GM10266 (cell line): ENCODE results near the gene ALG10.
A peak's percentile ranks its signal among the peaks of the same experiment; 100 is the strongest.
"Not testable (repeated sequence)": the region's sequence is repeated elsewhere in the genome, so short reads cannot be mapped to it uniquely, and the experiment has no call there.

Source experiments
- DNase-seq: peaks from one replicate; pipeline ENCODE4 v3.0.0; 2012; ENCODE audit errors: extremely low spot score
- CTCF ChIP-seq: IDR thresholded peaks from 2 replicates; pipeline ENCODE4 v1.5.1; 2012; ENCODE audit warnings: mild to moderate bottlenecking, low read depth; ENCODE audit not compliant: control insufficient read depth, insufficient read depth; ENCODE audit errors: missing control alignments

Gene ALG10

GRCh38 chr12:34016361-34016760, 5.9 kb upstream of the ALG10 start:
- DNase-seq = no peak
- no peak for TF ChIP-seq CTCF

DNA sequence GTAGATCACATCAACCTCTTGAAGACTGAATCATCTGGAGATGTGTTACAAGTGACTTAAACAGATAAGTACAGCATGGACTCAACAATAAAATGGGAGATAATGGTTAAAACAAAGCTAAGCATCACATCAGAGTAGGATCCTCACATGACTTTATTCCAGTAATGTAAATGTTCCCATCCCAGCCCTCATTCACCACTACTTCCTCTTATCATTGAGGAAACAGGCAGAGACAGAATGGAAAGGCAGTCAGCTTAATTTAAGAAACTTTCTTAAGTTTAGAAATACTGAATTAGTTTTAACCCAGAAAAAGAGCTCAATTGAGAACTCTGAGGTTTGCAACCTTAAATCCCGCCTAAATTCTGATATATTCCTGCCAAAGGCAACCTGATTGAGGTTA, 1.2 kb upstream of the ALG10 start:
- no peak for DNase-seq
- no peak for TF ChIP-seq CTCF

DNA sequence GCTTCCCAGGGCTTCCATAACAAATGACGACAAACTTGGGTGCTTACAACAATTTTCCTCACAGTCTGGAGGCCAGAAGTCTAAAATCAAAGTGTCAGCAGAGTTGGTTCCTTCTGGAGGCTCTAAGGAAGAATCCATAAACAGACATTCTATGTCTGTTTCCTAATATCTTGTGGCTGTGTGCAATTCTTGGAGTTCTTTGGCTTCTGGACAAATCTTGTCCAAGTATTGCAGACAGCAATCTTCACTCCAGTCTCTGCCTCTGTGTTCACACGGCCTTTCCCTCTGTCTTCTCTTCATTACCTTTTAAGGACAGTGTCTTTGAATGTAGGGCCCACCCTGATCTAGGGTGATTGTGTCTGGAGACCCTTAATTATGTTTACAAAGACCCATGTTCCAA, 5.4 kb downstream of the ALG10 start:
- not testable (repeated sequence) for DNase-seq

- no peak for TF ChIP-seq CTCF
- DNase-seq = no peak
These were observed 8.3 kb downstream of the ALG10 start for GRCh38 chr12:34030591-34030990.

DNA sequence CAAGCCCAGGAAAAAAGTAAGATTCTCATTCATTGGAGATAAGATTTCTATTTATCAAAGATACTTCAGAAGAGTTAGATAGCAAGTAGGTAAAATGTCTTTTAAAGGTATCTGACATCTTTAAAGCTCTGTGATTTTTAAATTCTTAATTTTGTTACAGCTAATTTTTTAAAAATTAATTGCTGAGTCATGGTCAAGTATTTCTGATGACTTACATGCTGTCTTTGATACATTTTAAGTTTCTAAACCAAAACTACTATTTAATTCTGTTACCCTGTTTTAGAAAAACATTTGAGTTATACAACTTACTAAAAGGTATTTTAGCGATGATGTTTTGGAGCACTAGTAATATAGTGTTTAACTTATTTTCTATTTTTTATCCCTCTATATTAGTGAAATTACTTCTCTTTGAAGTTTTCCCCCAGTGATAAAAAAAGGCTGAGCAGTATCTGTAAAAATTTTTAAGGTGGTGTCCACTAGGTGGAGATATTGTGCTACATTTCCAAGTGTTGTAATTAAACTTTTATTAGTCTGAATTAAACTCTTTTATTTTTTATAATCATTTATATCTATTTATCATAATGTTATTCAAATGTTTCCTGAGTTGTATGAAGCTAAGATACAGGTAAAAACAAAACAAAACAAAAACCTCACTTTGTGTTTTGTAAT, 11.5 kb downstream of the ALG10 start:
- peak; percentile 2 for DNase-seq

GRCh38 chr12:34038357-34038756, 16.1 kb downstream of the ALG10 start:
- DNase-seq = not testable (repeated sequence)

More for the DNA sequence above, 11.5 kb downstream of the ALG10 start:
- peak; percentile 40 for TF ChIP-seq CTCF

GRCh38 chr12:34046570-34046969, 24.3 kb downstream of the ALG10 start:
- no peak for DNase-seq
- TF ChIP-seq CTCF = no peak

DNA sequence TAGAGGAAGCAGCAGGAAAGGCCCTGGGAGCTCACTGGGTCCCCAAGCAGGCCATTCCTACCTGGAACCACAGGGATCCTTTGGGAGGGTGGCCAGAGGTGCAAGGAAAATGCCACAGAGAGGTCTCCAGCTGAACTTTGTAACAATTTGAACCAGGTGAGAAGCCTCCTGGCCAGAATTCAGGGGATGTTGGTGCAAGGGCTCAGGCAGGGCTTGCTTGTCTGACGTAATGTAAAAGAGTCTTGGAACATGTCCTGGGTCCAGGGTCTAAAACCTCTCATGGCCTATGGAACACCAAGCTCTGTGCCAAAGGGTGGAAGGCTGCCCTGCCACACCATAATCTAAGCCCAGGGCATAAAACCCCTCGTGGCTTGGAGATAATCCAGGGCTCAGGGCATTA, 25.6 kb downstream of the ALG10 start:
- not testable (repeated sequence) for DNase-seq

- TF ChIP-seq CTCF = no peak
- no peak for DNase-seq
These were observed 26.4 kb downstream of the ALG10 start for GRCh38 chr12:34048714-34049113.
